HG03108 (cell line): Measurements from ENCODE around the gene MOB3C.
A peak's percentile ranks its signal among the peaks of the same experiment; 100 is the strongest.

Experiments used
- ATAC-seq: cut with Tn5 transposase; IDR thresholded peaks from one replicate; pipeline ENCODE4 v1.9.1; 2021; ENCODE audit warnings: moderate library complexity; ENCODE audit not compliant: unreplicated experiment

The MOB3C gene

DNA sequence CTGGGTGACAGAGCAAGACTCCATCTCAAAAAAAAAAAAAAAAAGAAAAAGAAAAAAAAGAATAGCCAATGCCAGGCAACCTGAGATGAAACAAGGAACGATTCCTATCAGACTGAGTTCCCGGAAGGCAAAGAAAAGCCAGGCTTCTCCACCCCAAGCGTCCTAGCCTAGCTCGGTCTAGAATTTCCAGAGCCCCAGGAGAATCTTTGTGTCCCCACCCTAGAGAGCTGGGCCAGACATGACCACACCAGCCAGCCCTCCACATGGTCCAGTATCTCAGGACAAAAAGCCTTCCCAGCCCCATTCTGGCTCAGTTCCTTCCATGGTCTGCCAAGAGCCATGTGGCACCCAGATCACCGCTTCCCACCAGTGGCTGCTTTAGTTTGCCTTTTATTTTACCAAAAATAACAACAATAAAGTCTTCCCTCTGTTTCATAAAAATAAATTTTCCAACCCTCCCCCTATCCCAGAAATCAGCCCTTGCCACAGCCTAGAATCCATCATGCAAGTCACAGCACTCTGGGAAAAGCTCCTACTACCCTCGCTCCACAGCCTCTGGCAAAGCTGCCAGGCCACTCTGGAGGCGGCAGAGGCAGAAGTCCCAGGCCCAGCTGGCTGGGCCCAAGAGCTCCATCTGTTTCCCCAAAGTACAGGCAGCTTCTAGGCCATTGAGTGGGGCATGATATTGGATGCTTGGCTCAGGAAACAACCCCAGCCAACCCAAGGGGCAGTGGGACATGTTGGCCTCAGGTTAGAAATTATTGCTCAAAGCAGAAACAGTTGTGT, 9.1 kb downstream of the MOB3C start:
- ATAC-seq, result no peak

DNA sequence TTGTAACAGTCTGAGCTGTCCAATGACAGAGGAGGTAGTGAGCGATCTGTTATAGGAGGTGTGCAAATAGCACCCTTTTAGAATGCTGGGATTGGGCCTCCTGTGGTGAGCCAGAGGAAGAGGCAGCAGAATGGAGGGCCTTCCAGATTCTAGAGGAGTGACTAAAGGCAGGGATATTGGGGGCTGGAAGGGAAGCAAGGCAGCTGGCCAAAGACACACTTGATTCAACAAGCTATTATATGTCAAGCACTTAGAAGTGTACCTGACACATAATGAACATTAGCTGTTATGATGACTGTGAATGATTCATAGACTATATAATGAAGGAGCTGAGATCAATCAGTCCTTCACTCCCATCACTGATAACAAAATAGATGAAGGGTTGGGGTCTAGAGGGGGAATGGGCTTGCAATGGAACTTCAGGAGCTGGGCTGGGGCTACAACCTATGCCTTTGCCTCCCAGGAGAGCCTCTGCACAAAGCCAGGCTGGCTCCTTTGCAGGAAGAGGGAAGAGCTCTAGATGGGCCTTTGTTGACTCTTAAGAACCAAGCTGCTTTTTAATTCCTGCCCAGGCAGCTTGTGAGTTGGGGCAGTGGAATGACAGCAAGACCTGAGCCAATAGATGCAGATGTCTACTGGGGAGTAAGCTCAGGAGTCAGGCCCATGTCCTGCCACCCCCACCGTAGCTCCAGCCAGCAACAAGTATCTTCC, 10.2 kb downstream of the MOB3C start:
- ATAC-seq, result no peak

- no peak for ATAC-seq
Observed at GRCh38 chr1:46605232-46605631, 11.4 kb downstream of the MOB3C start.

DNA sequence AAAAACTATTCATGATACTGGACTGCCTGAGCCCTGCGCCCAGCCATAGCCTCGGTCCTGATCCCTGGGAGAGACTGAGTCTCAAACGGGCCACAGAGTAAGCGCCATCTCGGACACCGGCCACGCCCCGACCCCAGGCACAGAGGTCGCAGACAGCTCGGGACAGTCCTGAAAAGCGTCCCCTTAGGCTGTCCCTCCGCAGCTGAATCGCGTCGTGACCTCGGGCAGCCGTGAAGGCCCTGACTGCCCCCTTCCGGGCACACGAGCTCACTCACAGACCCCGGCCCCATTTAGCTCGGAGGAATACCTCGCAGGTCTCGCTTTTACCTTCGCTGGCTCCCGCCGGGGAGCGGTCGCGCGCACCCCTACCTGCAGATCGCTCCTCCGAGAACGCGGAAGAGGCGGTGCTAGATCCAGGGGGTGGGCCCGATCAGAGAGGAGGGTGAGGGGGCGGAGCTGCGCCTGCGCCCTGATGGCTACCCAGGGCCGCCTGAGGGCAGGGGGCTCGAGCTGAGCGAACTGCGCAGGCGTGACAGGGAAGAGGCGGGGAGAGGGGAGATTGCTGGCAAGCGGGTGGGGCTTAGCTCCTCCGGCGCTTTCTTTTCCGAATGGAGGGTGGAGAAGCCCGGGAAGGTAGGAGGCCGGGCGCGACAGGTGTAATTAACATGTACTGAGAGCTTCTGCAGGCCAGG, 12.6 kb downstream of the MOB3C start, which contains the start of gene MKNK1:
Gene MKNK1, minus strand, starts transcription at position 411 of the 692 bp plus-strand sequence. CDS start 20,941 bp downstream, outside the sequence.
- peak; percentile 97 for ATAC-seq

DNA sequence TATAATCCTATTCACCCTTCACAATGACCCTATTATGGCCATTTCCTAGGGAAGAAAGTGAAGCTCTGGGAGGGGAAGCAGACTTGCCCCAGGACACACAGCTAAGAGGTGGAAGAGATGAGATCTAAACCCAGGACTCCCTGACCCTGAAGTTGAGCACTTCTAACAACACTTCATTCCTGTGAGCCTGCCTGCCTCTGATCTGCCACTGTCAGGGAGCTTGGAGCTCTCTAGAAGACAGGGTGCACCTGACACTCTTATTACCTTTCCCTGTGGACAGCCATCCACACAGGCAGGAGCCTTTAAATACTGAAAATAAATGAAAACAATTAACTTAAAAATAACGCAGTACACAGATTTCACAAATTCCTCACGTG, 13.1 kb downstream of the MOB3C start:
- no peak for ATAC-seq

DNA sequence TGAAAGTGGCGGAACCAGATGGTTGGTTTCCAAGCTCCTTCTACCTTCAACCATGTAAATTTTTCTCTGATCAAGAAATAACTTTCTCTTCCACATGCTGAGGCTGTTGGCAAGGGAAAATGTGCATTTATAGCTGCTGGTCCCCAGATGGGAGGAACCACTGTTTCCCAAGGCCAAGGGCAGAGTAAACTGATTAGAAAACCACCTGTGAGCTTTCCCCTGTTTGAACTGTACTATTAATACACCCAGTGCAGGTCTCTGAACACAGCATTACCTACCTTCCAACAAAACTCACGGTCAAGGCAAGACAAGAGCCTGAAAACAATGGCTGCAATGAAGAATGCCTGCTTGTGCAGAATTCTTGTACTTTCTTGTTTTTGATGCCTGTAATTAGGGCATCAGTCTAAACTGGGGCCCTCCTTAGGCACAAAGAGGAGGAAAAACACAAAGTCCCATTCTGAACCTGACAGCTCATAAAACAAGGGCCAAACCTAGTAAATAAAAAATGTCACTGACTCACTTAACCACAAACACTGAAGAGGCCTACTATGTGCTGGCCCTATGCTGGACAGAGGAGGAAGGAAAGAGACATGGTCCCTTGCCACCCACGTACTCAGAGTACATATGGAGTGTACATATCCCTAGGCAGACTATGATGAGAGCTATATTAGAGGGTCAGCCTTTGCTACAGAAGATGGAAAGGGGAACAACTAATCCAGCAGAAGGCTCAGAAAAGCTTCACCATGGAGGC, 15.2 kb downstream of the MOB3C start:
- no peak for ATAC-seq

DNA sequence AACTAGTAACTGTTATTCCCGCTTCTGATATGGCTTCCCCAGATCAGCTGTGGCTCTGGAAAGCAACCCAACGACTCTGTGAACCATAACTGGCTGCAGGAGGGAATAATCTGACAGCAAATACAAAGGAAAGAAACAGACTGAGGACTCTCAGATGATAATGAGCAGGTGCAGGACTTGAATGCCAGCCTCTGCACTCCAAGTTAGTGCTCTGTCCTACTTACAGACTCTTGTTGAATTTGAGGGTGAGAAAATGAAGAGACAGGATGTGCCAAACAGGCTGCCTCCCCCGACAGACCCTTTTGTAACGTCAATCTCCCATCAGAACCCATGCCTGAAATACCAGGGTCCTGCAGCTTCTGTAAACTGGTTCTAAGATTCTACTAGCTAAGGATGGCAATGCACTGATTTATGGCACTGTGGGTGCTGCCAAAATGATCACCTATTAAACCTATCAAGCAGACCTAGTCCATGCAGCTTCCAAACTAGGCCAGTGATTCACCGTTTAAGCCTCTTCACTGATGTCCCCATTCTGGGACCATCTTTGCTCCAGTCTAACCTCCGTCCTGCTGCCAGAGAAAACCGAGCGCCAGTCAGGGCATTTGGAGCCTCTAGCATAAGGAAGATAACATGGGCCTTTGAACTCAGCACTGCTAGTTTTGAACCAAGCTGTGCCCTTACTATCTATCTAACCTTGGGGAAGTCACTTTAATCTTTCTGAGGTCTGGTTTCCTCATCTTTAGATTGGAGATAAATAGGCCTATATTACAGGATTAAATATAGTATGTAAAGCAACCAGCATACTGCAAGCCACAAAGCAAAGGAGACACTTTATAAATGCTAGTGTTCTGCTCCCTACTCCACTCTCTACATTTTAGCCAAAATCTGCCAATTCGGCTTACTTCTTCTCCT, 17.3 kb downstream of the MOB3C start:
- ATAC-seq, result no peak

DNA sequence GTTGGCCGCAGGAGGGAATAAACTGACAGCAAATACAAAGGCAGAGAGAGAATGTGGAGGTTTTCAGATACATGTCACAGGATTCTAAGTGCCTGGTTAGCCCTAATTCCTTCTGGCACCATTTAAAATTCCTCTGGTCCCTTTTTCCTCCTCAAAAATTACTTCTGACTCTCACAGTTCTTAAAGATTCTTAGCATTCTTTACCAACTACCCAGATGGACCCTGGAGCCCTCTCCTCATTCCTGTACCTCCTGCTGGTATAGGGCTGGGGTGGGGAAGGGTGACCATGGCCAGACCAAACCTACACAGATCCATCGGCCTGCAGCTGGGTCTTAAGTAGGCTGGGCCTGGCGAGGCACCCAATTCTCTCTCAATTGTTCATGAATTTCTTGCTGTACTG, 19.8 kb downstream of the MOB3C start:
- ATAC-seq, result no peak

DNA sequence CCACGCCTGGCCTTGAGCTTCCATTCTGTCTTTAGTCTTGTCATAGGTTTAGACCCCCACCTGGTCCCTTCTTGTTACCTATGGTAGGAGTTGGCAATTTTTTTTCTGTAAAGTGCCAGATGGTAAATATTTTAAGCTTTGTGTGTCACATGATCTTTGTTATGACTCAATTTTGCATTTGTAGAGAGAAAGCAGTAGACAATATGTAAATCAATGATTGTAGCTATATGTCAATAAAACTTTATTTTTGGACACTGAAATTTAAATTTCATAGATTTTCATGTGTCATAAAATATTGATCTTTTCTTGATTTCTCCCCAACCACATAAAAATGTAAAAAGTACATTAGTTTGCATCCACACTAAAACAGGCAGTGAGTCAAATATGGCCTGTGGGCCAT, 20.6 kb downstream of the MOB3C start:
- ATAC-seq, result no peak

DNA sequence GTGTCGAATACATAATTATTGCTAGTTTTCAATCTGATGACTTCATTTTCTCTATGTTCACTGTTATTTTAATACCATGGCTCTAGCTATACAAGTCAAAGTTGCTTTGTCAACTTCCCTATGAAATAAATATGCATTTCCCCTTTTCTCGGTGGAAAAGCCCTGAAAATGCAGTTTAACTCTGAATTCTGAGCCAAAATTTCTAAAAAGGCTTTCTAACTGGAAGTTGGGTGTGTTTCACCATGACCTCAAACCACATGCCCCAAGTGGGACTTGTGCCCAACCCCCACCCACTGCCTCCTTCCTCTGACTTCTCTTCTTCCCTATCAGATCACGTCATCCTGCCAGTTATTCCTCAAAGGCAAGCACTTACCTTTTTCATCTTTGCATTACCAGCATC, 21.5 kb downstream of the MOB3C start:
- ATAC-seq, result no peak

DNA sequence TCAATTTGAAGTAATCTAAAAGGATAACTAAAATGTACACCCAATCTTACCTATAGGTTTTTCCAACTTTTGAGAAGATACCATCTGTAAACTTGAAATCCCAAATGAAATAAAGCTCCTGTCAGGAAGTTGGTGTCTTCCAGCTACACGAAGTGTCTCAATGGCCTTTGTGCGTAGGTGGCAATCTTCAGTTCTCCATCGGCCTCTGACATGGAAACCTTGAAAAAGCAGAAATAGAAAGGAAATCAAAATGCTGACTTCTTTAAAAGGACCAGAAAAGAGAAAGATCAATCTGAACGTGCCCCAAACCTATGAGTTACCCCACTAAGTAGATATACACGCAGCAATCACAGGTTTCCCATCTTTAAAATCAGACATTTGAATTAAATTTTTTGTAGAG, 22.5 kb downstream of the MOB3C start:
- ATAC-seq, result no peak

- no peak for ATAC-seq
Observed at GRCh38 chr1:46592823-46593222, 23.8 kb downstream of the MOB3C start.

DNA sequence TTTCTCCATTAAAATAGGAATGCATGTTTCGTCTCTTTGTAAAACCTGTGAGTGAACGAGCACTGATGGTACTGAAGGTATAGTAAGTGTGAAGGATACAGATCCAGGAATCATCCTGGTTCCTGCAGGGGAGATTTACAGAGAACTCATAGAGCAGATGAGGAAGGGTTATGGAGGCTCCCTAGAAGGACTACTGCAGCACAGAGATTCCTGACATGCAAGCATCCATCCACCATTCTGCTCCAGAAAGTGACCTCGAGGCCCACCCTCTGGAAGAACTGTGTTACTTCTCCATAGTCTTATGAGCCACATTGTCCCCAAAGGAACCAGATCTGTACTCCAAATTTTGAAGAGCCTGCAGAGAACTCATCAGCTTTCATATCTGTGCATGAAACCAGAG, 27.1 kb downstream of the MOB3C start:
- no peak for ATAC-seq

DNA sequence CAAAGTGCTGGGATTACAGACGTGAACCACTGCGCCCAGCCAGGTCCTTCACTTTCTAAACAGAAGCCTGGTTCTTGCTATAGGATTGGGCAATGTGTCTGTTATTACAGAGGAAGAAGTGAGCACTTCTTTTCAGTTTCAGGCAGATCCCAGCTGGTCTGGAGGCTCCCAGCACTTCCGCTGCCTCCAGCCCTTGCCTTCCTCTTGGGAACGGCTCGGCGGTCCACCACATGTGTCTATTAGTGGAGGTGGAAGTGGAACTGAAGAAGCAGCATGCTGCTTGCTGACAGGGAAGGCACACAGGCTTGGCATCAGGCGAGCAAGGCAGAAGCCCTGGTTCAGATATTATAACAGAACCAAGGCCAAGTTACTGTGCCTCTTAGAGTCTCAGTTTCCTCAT, 29.5 kb downstream of the MOB3C start:
- ATAC-seq, result no peak

- no peak for ATAC-seq
Observed at GRCh38 chr1:46585312-46585938, 31.2 kb downstream of the MOB3C start.

DNA sequence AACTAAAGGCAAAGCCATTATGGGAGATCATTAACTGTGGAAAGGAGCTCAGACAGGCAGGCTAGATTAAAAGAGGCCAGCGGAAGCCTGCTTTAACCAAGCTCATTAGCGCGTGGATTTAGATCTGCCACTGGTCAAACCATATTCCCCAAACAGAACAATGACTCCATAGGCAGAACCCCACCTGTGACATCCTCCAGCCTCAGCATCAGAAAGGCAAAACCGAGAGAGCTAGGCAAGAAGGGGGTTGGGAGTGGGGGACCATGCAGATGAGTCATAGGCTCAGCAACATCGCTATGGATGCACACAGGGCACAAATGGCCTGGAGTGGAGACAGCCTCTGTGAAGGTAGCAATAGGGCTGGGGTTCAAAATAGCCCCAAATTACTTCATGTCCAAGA, 33.1 kb downstream of the MOB3C start:
- ATAC-seq, result no peak

DNA sequence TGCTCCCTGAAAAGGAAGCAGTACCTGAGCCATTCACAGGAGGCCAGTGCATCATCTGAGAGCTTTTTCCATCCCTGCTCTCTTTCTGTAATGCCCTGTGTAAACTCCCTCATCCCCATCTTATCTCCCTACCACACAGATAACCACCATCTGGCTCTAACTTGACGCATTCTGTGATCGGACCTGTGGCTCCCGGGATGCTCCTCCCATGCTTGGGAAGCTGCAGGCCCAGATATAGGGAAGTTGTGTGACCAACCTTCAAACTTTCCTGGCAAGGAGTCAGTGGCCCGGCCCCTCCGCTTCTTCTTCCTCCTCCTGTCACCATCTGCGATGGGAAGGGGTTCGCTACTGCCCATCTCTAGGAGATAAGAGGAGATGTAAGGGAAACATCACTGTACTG, 33.6 kb downstream of the MOB3C start:
- ATAC-seq, result no peak

DNA sequence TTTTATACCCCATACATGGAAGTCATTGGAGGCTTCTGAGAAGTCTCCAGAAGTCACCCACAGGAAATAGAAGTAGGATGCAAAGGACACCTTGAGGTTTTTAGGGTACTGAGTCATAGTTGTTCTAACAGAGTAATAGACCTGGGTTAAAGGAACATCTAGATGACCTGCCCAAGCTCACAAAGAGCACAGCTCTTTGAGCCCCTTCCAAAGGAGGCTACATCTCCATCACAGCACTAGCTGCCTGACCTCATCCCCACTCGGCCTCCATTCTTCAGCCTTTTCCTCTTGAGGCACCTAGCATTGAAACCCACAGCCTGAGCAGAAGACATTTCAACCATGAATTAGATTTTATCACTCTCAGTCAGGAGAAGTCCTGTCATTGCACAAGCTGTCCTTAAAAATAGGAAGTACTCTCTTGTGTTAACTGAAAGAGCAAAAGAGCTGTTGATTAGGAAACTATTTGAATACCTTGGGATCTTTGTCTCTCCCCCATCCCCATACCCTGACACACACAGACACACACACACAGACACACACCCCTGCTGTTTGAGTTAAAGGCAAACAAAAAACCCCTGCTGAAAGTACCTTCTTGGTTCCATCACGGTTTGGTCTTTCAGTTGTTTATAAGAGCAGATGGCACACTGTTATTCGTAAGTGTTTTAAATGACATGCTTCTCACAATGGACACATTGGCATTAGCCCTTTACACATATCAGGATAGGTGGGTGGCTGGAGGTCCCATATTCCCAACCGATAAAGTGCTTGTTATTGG, 34.7 kb downstream of the MOB3C start:
- no peak for ATAC-seq
